HG03139 (cell line): ENCODE measurements around the gene TRIM52.
A peak's percentile ranks its signal among the peaks of the same experiment; 100 is the strongest.

Experiments
- ATAC-seq: cut with Tn5 transposase; IDR thresholded peaks from one replicate; pipeline ENCODE4 v1.9.1; 2021; ENCODE audit not compliant: unreplicated experiment

Gene TRIM52

DNA sequence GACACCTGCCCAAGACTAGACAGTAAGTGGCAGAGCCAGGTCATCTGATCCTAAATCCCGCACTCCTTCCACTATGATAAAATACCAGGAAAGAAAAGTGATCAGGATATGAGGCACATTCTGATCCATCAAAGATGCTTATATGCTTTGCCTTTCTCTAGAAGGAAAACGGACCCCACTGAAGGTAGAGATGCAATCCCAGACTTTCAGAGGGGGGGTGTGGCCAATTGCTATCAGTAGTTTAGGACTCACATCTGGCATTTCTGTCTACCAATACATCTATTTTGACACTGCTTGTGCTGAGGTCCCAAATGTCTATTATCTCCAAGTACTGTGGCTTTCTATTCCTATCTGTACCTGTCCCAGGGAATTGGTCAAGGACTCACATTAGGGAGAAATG is 1.7 kb downstream of the TRIM52 start:
- ATAC-seq, result no peak

DNA sequence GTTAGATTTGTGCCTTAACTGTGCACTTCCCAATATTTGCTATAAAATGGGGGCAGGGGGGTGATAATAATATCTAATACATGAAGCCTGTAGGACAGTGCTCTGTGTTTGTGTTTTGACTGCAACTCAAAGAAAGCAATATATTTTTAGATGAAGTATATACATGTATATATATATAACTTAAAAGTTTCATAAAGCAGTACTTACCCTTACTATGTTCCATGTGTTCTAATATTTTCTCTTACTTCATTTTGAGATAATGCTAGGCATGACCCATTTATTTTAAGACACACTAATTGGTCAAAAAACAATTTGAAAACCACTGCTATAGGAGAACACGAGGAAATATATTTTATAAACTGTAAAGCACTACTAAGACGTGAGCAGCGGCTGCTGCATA is 2.4 kb downstream of the TRIM52 start:
- ATAC-seq, result no peak

DNA sequence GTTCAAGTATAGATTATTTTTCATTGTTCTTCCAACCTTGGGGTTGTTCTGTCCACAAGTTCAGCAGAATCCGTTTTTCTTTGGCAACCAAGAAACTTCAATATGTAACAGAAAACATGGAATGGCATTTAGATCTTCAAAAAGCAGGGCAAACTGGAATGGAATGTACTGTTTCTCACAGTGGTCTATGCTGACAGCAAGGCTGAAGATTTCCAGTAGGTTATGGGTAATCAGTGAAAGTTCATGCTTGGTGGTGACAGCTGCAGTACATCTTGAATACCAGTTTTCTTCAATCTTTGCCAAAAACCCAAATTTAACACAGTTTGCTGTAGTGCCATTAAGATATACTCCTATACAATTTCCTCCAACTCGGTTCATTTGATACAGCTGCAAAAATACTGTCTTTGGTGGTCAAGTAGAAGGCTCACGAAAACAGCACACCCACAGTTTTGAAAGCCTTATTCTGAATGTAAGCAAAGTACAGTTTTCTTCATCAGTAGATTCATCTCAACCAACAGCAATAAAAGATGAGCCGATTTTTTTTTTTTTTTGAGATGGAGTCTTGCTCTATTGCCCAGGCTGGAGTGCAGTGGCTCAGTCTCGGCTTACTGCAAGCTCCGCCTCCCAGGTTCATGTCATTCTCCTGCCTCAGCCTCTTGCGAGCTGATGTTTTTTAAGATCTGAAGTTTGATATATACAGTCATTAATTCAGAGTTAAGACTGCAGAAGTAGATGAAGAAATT is 4.9 kb downstream of the TRIM52 start:
- ATAC-seq, result no peak

DNA sequence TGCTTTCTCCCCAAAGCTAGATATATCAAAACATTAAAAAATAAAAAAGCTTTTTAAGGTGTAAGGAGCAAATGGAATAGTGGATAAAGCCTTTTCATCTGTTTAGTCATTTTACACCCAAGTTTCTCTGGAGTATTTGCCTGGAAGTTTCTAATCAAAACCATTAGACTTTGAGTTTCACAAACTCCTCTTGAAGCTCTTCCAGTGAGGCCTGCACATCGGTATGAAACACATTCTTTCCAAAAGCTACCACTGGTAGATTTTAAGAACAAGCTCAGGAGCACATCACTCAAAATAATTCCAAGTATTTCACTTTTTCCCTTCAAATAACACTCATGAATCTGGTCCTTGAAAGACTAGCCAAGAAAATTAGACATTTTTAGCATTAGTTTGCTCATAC is 5.7 kb downstream of the TRIM52 start:
- no peak for ATAC-seq

DNA sequence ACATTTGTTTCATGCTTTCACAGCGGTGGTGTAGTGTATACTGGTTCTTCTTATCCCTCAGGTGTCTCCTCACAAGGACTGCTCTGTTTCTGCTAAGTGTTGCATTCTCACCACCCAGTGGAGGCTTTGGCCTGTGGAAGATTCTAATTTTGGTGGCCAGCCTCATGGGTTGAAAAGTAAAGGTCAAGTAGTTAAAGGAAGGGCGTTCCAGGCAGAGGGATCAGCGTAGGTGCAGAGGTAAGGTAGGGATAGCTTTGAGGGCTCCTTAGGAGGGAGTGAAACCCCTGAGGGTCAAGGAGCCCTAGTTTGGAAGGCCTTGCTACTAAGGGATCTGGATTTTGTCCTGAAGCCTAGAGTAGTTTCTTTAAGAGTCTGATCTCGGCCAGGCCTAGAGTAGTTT is 12.7 kb downstream of the TRIM52 start:
- ATAC-seq, result no peak

DNA sequence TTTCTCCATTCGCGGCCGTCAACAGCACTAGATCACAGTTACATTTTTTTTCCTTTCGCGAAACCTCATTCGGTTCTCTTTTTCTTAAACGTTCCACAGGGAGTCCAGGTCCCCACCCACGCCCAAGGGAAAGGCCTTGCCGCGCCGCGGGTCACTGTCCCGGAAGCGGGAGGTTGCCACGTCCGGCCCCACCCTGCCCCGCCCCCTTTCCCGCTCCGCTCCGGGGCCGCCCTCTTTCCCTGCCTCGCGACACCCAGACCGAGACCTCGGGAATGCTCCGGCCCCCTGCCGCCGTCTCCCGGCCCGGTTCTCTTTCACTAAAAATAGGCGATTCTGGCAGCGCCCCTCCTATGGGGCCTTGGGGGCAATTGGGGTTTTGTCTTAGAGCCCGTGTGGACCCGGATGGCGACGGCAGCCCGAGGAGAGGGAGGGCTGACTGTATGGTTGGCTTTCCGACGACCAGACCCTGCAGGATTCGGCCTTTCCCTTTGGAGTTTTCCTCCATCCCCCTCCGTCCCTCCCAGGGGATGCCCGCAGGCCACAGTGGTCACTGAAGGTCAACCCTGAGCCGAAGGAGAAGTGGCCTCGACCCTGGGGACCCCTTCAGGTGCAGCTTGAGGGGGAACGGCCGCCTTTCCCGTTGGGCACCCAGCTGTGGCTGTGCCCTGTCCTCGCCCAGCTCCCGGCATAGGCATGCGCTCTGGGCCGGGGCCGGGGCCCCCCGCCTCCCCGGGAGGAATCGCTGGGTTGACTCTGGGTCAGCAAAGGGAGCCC is 14.5 kb downstream of the TRIM52 start:
- peak; percentile 41 for ATAC-seq

DNA sequence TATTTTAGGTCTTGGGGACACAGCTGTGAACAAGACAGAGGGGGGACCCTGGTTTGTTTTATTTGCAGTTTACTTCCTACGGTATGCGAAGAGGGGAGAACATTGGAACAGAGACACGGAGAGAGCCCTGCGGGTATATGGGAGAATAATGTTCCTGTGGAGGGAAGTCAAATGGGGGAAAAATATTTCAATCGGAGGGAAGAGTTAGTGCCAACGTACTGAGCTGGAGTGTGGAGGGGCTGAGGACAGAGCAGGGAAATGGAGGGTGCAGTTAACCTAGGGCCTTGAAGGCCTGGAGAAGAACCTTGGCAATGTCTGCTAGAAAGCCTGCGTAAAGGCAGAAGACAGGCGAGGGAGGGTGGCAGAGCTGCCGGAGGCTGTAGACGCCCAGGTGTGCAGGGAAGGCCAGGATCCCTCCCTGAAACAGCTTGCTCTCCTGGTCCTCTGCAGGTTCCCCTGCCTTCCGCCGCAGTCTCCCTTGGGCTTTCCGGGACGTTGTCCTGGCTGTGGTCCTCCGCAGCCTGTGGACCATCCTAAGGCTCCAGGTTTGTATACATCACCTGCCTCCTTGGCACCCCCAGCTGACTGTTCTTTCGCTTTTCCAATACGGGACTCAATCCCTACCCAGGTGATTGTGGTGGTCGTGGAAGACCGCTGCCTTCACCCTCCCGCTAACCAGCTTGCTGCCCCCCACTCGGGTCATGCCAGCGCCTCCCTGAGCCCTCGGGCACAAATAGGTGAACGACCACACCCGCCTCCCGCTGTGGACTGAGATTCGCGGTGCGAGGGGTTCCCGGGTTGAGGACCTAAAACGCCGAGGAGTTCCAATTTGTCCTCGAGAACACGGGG is 15.3 kb downstream of the TRIM52 start:
- peak; percentile 1 for ATAC-seq

DNA sequence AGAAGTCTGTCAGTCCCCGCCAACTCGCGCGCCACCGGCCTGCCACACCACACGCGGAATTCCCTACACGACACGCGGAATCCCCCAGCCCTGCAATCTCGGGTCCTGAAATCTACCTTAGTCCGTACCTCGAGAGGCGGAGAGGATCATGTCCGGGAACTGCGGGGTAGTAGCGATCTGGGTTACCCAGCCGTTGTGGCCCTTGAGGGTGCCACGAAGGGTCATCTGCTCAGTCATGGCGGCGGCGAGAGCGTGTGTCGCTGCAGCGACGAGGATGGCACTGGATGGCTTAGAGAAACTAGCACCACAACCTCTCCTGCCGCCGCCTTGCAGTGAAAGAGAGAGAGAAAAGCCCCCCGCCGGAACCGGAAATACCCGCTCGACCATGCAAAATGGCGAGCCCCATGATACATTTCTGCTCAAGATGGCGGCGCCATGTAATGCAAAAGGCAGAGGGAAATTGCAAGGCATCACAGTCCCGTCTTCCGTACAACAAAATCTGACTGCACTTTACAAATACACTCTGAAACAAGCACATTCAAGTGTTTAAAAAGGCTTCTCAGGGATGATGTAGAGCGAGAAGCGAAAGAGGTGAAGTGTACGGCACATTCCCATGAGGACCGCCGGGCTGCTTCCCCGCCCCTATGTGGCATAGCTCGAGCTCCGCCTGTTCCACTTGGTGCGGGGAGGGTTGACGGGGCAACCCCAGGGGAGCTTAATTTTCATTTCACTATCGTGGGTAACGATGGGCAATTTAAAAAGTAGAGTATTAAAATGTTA is 17.2 kb downstream of the TRIM52 start, which contains the start of gene RACK1:
Gene RACK1 (minus strand): TSS at position 343 of the 780 bp plus-strand sequence. CDS start 106 bp downstream, at position 237.
- peak; percentile 54 for ATAC-seq

DNA sequence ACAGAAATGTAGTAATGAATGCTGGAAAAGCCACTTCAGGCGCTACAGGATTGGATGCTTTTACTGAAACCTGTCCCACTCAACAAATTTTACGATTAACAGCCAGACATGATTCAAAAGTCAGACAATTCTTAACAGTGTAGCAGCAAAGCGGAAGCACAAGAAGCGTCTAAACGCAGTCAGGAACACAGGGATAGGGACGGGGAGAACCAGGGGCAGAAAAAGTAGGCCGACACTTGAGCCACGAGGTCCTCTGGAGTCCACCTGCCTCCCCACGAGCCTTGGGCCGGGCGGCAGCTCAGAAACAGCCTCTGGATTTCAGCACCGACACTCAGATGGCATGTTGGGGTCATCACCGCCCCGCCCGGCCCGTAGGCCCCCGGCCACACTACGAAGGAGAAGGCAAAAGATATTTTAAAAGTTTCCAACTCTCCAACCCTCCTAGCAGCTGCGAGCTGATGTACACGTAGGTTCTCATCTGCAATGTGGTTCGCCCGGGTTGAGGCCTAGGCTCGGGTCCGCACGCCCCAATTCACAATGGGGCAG is 17.9 kb downstream of the TRIM52 start:
- ATAC-seq, result no peak

DNA sequence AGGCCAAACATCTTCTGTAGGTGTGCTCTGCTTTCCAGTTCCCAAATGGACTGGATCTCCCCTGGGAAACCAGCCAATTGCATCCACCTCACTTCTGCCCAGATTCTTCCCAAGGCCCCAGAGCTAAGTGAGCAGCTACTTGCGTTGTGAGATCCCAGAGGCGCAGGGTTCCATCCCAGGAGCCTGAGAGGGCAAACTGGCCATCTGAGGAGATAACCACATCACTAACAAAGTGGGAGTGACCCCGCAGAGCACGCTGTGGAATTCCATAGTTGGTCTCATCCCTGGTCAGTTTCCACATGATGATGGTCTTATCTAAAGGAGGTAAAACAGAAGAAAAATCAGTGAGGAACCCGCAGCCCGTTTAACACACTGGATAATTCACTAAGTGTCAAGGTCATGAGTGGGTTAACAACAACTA is 18.9 kb downstream of the TRIM52 start:
- no peak for ATAC-seq

DNA sequence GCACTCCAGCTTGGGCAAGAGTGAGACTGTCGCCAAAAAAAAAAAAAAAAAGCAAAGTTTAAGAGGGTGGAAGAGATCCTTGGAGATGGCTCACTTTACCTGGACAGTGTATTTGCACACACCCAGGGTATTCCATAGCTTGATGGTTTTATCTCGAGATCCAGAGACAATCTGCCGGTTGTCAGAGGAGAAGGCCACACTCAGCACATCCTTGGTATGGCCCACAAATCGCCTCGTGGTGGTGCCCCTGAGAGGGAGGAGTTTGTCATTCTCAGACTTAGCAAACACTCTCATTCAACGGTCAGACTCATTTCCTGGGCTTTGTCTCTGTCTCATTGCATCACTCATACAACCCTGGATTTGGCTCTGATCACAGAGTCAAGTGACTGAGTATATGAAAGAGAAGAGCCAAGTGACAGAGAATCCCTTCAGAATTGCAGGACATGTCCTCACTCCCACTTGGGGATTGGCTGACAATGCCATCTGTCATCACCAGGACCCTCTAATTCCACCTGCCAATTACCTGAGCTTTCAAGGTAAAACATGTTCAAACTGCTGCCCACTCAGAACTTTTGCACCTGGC is 19.5 kb downstream of the TRIM52 start:
- no peak for ATAC-seq

DNA sequence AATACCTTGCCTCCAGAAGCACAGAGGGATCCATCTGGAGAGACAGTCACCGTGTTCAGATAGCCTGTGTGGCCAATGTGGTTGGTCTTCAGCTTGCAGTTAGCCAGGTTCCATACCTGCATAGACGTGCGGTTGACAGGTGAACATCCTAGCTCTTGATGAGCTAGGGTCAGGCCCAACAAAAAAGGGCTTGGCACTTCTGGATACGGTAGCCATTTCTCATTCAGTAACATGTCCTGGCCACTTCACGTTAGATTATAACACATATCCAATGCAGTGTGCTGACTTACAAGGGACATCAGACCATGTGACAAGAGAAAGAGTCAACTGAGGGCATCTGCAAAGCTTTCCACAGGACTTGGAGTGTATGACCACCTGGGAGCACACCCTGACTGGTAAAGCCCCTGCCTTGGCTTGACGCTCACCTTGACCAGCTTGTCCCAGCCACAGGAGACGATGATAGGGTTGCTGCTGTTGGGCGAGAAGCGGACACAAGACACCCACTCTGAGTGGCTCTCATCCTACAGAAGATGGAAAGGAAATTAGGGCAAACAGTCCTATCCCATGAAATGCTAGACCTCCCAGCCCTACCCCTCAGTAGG is 21.8 kb downstream of the TRIM52 start:
- ATAC-seq, result no peak

DNA sequence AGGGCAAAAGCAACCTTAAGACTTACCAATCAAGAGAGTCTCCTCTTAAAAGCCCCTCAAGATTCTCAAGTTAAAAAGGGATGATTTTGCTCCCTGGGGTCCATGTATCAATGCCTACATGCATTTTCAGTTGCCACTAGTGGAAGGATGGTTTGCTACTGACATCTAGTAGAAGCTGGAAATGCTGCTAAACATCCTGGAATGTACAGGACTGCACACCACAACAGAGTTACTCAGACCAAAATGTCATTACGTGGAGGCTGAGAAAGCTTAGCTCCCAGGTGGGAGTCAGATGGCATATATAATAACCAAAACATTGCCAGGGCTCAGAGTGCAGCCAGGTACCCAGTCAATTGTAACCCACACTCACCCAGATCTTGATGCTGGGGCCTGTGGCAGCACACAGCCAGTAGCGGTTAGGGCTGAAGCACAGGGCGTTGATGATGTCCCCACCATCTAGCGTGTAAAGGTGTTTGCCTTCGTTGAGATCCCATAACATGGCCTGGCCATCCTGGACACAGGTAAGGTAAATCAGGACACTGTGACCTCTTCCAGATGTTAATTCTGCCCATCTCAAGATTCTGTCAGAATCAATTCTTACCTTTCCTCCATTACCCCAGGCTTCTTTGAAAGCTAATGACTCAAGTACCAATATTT is 23.1 kb downstream of the TRIM52 start:
- ATAC-seq, result no peak

DNA sequence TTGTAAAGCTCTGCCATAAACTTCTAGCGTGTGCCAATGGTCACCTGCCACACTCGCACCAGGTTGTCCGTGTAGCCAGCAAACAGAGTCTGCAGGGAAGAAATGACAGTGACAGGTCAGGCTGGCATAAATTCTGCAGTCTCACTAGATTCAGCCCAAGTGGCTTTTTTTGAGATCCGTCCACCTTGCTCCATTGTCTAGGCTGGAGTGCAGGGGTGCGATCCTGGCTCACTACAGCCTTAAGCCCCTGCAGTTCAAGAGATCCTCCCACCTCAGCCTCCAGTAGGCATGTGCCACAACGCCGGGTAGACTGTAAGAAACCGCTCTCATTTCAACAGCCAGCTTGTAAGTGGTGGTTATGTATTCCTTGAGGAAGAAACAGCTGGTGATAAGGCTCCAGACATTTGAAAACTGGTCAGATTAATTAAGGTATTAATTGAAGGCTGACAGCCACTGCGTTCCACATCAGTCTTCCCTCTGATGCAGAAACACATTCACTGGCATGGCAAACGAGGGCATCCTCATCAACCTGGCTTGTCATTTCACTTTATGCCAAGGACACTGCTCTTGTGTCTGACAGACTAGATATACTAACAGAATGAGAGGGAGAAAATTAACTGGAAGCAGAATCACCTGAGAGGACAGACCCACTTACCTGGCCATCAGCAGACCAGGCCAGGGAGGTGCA is 23.8 kb downstream of the TRIM52 start:
- no peak for ATAC-seq

DNA sequence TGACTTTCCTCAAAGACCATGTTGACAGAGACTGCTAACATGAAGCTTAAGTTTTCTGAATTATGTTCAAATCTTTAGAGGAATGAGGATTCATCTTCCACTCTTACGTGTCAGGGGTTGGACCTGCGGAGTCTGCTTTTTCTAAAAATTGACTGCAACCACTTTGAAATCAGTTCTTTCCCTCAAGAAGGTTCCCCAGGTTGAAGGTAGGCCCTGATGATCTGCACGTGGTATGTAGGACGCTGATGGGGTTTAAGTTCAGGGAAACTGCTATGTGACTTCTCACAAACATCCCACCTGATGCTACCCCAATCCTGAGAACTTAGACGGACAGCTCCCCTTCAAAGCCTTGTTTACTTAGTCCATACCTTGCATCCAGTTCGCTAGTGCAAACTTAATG is 24.5 kb downstream of the TRIM52 start:
- no peak for ATAC-seq

DNA sequence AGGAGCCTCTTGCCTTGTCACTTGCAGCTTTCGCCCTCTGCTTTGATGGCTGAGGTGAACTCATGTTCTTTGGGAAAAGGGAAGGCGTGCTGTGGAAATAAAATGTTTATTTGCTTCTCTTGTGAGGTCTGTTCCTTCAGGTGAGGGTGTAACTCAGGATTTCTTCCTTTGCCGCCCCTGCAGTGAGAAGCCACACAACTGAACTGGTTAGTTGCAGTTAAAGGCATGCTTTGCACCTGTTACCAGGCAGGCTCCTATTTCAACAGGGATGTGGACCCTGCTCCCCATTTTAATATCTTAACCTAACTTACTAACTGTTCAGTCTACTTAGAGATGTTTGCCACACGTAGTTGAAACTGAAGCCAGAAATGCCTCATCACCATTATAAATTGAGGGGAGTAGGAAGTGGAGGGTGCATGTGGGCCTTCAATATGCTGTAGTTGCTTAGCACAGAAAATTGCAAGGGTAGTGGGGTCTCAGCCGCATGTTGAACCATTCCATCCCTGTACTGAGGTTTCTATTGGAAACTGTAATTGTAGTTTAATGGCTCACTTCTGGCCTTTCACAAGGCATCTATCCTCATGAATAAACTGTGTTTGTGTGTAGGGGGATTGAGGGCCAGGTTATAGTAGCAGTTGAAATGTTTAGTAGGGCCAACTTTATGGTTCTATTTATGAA is 25.1 kb downstream of the TRIM52 start:
- ATAC-seq, result no peak

DNA sequence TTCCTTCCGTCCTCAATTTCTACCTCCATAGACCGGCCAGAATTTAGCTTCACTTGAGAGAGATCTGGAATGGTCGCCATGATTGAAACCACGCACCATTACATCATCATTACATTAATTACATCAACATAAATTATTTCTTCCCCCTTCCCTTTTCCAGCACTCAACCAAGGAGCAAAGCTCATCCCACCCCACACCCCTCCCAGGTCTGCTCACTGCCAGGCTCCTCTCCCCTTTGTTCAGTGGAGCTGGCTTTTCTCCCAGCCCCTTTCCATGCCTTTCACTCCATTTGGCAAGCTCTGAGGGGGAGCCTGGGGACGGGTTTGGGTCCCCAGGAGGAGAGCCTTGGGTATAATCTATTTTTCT is 25.6 kb downstream of the TRIM52 start:
- ATAC-seq, result no peak
